HG02588 (cell line): ENCODE results near the gene FHOD3.
"Not testable (repeated sequence)": the region's sequence is repeated elsewhere in the genome, so short reads cannot be mapped to it uniquely, and the experiment has no call there.

Experiments used
- ATAC-seq: cut with Tn5 transposase; IDR thresholded peaks from one replicate; pipeline ENCODE4 v1.9.1; 2021; ENCODE audit warnings: mild to moderate bottlenecking, moderate library complexity; ENCODE audit not compliant: unreplicated experiment

FHOD3 gene

DNA sequence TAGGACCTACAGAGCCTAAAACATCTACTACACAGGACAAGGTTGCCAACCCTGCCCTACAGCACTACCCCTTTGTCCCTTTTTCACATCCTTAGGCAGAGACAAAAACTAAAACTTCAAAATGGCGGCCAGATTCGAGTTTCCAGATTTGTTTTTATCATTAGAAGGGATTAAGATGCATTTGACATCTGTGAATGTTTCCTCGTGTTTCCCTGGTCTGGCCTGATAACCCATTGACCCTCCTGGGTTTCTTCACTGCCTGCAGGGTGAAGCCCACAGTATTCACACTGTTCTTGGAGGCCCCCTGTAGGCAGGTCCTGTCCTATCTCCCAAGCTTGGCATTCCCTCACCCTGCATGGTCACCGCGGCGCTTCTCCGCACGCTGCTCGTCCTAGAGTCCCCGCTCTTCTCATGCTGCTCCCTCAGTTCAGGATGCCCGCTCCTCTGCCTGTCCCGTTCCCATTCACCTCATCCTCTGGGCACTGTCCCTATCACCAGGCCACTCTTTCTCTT is 463.7 kb downstream of the FHOD3 start:
- no peak for ATAC-seq

DNA sequence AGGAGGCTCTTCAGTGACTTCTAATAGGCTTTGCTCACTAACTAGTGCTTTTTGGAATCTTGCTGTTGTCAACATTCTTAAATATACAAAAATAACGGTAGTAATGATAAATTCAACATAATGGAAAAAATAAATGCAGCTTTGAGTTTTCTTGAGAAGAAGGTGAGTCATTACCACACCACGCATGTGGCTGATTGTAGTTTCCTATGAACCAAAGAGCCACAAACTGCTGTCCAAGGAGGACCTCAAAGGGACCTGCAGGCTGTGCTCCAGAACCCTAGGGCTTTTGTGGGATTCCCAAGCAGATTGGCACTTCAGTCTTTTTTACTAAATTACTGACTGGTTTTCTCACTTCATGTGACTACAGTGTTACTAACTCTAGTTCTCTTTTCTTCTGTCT is 464.6 kb downstream of the FHOD3 start:
- no peak for ATAC-seq

- ATAC-seq: not testable (repeated sequence)
Observed at GRCh38 chr18:36762965-36763364, 465.5 kb downstream of the FHOD3 start.

DNA sequence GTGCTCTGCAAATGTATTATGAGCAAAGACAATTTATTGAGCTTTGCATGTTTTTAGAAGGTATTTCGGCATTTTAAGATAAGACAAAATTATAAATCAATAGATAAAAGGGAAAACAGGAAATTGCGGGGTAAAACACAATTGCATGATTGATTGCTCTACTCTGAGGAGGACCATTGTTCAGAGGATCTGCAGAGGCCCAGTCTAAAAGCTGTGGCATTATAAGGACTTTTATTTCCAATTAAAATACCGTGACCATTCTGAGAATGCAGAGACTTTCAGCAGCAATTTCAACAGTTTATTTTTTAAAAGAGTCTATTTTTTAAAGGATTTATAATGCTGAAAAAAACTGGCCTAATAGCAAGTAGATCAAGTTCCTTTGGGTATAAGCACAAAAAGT is 469.3 kb downstream of the FHOD3 start:
- ATAC-seq: no peak

DNA sequence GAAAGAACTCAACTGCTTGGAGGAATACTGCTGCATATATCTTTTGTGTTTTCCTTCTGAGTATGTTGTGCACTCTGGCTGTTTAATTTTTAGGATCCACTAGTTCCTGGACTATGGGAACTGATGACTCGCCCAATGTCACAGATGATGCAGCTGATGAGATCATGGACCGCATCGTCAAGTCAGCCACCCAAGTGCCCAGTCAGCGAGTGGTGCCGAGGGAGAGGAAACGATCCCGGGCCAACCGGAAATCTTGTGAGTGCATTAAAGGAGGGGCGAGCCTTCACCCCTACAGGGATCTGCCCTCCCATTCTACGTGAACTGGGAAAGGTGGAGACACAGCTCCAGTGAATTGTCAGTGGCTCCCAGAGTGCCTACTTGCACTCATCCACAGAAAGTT is 471.7 kb downstream of the FHOD3 start:
- no peak for ATAC-seq

DNA sequence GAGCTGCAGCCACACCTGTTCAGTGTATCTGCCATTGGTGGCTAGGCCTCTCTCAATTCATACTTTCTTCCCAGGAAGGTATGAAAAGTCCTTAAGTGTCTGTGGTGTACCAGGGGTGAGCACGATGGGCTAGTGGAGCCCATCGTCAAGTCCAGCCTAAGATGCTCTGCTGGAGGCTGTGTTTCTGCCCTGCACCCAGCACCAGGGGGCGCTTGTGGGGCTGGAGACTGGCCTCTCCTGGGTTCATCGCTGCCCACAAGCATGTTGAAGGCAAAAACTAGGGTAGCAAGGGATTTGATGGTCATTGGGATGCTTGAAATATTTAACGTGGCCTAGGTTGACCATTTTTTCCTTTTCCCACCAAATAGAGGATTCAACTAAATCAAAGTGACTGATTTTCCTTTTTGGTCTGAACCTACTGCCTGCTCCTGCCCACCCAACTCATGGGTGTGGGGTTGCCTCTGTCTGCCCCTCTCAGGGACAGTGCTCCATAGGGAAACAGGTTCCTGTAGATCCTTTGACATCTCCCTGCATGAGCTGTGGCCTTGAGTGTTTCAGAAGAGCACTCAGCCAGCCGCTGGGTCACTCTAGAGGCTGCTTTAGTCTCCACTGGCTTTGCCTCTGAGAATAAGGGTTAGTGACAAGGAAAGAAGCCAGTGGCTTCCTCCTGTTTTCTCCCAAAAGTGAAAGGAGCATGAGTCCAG is 472.2 kb downstream of the FHOD3 start:
- no peak for ATAC-seq

DNA sequence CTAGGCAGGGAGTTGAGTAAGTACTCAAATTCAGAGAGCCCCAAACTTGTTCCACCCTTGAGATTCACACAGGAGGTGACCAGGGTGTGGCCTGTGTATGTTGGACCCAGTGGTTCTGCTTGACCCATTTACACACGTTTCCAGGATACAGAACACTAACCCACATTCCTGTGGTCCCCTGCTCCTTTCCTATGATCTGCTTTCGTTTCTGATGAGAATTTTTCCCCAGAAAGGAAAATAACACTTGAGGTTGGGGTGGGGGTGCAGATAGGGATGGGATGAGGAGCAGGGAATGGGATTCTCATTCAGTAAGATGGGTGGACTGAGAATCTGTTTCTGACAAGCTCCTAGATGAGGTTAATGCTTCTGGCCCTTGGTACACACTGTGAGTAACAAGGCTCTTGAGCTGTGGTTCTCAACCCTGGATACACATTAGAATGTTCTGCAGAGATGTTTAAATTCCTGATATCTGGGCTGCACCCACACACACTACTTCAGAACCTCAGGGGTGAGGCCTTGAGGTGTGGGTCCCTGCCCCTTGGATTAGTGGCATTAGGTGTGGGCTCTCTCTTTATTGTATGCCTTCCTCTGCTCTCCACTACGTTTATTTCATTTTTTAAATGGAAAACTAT is 472.9 kb downstream of the FHOD3 start:
- no peak for ATAC-seq

DNA sequence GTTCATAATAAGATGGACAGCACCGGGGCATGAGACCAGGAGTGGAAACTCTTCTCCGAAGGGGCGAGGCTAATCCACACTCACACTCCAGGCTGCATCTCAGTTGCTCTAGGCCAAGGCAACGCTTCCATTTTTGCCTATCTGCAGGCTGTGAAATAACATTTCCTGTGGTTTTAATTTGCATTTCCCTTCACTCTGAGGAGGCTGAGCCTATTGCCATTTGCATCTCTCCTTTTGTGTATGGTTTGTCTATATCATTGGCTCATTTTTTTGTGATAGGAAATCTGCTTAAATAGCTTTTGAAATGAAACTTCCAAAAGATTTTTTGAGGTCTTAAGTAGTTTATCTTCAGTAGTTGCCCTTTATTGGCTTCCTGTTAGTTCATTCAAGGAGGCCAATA is 473.7 kb downstream of the FHOD3 start:
- ATAC-seq: no peak

DNA sequence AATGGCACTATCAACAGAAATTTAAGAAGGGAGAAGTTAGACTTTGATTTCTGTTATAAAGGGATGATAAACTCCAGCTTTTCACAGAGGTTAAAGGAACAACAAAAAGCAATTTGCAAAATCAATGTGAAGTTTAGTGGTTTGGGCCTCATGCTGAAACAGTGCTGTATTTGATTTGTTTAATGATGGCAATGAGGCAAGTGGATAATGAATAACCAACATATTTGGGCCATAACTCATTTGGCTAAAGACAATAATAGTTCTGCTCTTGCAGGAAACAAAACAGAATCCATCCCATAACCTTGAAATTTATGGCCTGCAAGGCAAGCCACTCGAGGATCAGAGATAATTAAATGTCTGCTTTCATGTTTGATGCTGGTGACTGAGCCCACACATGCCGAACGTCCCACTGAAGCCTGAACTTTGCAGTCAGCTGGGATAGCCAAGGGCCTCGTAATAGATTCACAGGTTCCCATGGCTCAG is 474.8 kb downstream of the FHOD3 start:
- no peak for ATAC-seq

- ATAC-seq: no peak
Observed at GRCh38 chr18:36775396-36775795, 477.9 kb downstream of the FHOD3 start.

DNA sequence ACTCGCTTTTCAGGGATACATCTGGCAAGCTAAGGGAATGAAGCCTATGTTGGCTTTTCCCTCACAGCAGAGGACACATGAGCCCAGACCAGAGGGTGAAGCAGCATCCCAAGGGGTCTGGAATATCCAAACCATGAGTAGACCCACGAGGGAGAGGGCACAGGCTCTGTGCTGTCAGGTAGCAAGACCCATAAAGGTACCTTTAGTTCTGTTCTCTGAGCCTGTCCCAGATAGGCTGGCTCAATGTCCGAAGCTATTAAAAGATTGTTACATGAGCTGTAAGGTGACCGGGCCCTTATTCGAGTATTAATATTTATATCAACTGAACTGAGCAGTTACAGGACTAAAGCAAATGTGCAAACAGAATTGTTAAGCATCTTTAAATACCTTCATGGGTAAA is 479.1 kb downstream of the FHOD3 start:
- ATAC-seq: no peak

GRCh38 chr18:36777566-36777965 is 480.1 kb downstream of the FHOD3 start:
- no peak for ATAC-seq

DNA sequence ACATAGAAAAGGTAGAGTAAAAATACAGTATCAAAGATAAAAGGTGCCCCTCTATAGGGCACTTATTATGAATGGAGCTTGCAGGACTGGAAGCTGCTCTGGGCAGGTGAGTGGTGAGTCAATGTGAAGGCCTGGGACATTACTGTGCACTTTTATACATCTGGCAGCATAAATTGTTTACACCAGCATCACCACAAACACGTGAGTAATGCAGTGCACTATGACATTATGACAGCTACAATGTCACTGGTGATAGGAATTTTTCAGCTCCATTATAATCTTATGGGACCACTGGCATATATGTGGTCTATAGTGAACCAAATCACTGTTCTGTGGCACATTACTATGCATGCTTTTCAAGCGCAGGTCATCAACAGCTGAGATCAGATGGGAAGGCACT is 483.2 kb downstream of the FHOD3 start:
- ATAC-seq: no peak

DNA sequence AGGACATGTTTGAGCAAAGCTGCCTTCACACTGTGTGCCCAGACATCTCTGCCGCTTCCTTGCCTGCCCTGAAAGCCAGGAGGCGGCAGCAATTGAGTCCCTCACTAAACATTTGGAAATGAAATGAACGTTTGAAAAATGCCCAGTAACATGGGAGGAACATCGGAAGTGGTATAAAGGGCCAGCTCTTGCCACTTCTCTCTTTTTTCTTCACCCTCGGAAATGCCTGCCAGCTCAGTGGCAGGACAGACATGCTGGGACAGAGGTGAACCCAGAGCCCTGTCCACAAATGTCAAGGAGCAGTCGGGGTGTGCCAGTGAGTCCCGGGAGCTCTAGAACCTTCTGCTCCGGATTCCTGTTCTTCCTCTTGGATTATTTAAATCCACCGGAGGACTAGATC is 485.2 kb downstream of the FHOD3 start:
- no peak for ATAC-seq

DNA sequence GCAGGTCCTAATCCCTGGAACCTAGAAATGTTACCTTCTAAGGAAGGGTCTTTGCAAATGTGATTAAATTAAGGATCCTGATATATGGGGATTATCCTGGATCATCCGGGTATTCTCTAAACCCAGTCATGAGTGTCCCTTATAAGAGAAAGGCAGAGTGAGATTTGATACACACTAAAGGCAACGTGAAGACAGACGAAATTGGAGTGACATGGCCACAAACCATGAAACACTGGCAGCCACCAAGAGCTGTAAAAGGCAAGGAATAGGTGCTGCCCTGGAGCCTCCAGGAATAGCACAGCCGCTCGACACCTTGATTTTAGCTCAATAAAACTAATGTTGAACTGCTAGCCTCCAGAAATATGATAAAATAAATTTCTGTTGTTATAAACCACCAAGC is 486.3 kb downstream of the FHOD3 start:
- no peak for ATAC-seq

- ATAC-seq: no peak
Observed at GRCh38 chr18:36786686-36787085, 489.2 kb downstream of the FHOD3 start.

DNA sequence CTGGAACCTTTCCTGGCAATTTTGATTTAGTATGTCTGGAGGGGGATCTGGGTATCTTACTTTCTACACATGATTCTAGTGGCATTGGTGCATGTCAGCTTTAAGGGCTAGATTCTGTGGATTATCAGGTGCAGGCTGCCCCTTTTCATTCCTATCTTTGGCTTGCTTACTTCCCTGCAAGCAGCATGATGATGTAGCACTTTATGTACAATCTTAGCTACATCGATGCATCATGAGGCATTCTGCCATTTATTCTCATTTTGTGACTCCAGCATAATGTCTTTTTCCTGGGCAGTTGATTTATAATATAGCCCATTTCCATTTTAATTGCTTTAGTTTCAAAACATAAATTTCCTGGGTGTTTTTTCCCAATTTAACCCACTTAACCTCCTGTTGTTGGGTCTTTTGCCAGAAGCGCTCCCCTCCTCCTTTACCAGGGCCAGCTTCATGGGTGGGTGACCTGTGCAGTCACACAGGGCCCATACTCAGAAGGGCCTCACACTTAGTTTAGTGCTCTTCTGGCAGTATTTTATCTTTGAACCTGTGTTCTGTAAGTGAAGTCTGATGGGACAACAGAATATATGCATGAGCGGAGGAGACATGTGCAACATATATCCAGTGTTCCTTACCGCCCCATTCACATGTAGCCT is 495.2 kb downstream of the FHOD3 start:
- no peak for ATAC-seq

DNA sequence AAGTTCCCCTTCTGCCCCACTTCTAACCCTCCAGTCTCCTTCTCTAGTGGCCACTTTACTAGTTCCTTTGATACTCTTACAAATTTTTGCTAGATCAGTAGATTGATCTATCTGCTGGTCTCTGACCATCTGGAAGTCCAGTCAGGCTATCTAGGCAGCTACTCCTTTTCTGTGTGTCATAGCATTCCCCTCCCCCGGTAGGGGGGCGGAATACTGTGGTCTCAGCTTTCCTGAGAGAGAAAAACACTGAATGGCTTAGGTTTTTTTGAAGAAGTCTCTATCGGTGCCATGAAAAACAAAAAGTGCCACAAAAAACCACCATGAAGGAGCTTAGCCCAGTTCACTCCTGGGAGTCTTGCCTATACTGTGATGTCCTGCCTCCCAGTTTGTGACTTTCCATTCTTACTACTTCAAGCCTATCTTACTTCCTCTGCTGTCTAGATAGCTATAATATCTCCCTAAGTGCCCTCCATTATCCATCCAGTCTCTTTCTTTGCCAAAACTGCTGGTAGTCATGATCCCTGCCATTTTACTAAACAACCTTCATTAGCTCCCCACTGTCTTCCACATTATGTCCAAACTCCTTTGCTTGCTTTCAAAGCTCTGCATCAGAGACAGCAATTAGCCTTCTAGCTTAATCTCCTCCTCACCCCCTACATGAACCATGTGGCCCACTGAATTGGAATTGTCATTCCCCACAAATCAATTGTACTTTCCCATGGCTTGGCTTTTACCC is 501.4 kb downstream of the FHOD3 start:
- ATAC-seq: no peak

- no peak for ATAC-seq
Observed at GRCh38 chr18:36805105-36805504, 507.6 kb downstream of the FHOD3 start.

GRCh38 chr18:36808681-36809080 is 511.2 kb downstream of the FHOD3 start:
- no peak for ATAC-seq
